Raji (cell line): ENCODE measurements around the gene KLHL12.
A peak's percentile ranks its signal among the peaks of the same experiment; 100 is the strongest.

Source experiments
- POLR2A ChIP-seq: IDR thresholded peaks from 2 replicates; pipeline ENCODE4 v1.6.1; 2011; ENCODE audit warnings: low read depth, low read length, control low read depth; ENCODE audit not compliant: insufficient read depth

The KLHL12 gene

GRCh38 chr1:202926581-202927491 is at the start of gene KLHL12:
TSS of gene KLHL12 (minus strand) at chr1:202927234. CDS start at chr1:202925162, 2,072 bp downstream.
- peak; percentile 94 for TF ChIP-seq POLR2A

- no peak for TF ChIP-seq POLR2A
Observed at GRCh38 chr1:202976633-202977032, 49.6 kb upstream of the KLHL12 start.

- TF ChIP-seq POLR2A = no peak
Observed at GRCh38 chr1:202974856-202975255, 47.8 kb upstream of the KLHL12 start.

- TF ChIP-seq POLR2A = no peak
Observed at GRCh38 chr1:202972046-202972445, 45.0 kb upstream of the KLHL12 start.

GRCh38 chr1:202968895-202969295 is 41.9 kb upstream of the KLHL12 start:
- no peak for TF ChIP-seq POLR2A

- no peak for TF ChIP-seq POLR2A
Observed at GRCh38 chr1:202968351-202968750, 41.3 kb upstream of the KLHL12 start.

GRCh38 chr1:202967684-202968281 is 40.7 kb upstream of the KLHL12 start:
- TF ChIP-seq POLR2A = no peak

- TF ChIP-seq POLR2A = no peak
Observed at GRCh38 chr1:202966006-202966898, 39.2 kb upstream of the KLHL12 start.

GRCh38 chr1:202965422-202965821 is 38.4 kb upstream of the KLHL12 start:
- no peak for TF ChIP-seq POLR2A

GRCh38 chr1:202964791-202965410 is 37.9 kb upstream of the KLHL12 start:
- no peak for TF ChIP-seq POLR2A

- no peak for TF ChIP-seq POLR2A
Observed at GRCh38 chr1:202961220-202961880, 34.3 kb upstream of the KLHL12 start.

- no peak for TF ChIP-seq POLR2A
Observed at GRCh38 chr1:202959276-202959620, 32.2 kb upstream of the KLHL12 start.

GRCh38 chr1:202958544-202959275 is 31.7 kb upstream of the KLHL12 start:
- TF ChIP-seq POLR2A = no peak; the same call in 1 of the 2 replicates
